HepG2 (cell line): ENCODE results near the gene PLEKHG4B. TPM values are rescaled to one million over a fixed set of nuclear protein-coding genes. Genes with fewer than 3 reads are reported as not detected.

Experiments
- ATAC-seq: fragments of 200-7000 bp; cut with Tn5 transposase; 3 replicates; pipeline ENCODE4 v1.9.1; 2020; ENCODE audit warnings: mild to moderate bottlenecking, moderate library complexity
- BruUV-seq: library from RNA; stranded (reverse); fragments of 400-500 nt; replicated peaks from 2 replicates; lab custom pipeline; 2021; lab: Mats Ljungman, UMichigan
- CTCF ChIA-PET: fragments of 300-600 bp; formaldehyde crosslinking; extraction: SDS; loops from one replicate; lab custom pipeline; 2021; ENCODE audit warnings: low total read pairs, inconsistent platforms, low intra/inter-chr PET ratio; lab: Yijun Ruan, JAX
- POLR2A ChIA-PET: fragments of 350-600 bp; sonication (Branson Sonifier 250); formaldehyde crosslinking; loops from one replicate; lab custom pipeline; 2020; ENCODE audit warnings: antibody characterized with exemption, inconsistent platforms; lab: Yijun Ruan, JAX
- DNase-seq: peaks from one replicate; pipeline ENCODE4 v3.0.0-alpha.2; 2015; ENCODE audit warnings: low spot score
- FAIRE-seq: peaks from 3 replicates; lab custom pipeline; 2011; peaks lifted over from hg19 to GRCh38; lab: Jason Lieb, UNC
- H2AFZ ChIP-seq: one replicate; pipeline ENCODE4 v1.6.1; 2011; ENCODE audit warnings: low read length, inconsistent platforms
- H3K27ac ChIP-seq: fragments of 300-600 bp; 3 replicates; pipeline ENCODE4 v1.8.0; 2011; ENCODE audit warnings: mixed run types, mild to moderate bottlenecking, mixed read lengths, low read length, inconsistent platforms; ENCODE audit not compliant: insufficient read depth; ENCODE audit errors: extremely low read length
- H3K27me3 ChIP-seq, 2 experiments: fragments of 200-600 bp in 1 of 2; 2 replicates in 1 of 2; 3 replicates in 1 of 2; pipeline versions ENCODE4 v1.6.0 to v1.8.0; 2011; ENCODE audit warnings: low read length in 2 of 2, mild to moderate bottlenecking in 2 of 2, moderate library complexity in 2 of 2, inconsistent platforms in 1 of 2; ENCODE audit not compliant: insufficient read depth in 2 of 2, control insufficient read depth in 1 of 2
- H3K36me3 ChIP-seq, 2 experiments: fragments of 200-600 bp in 1 of 2; replicated peaks in 1 of 2; 2 replicates in 1 of 2; 3 replicates in 1 of 2; pipeline versions ENCODE4 v1.5.1 to v1.8.0; 2011; ENCODE audit warnings: low read length in 2 of 2, inconsistent platforms in 1 of 2; ENCODE audit not compliant: insufficient read depth in 2 of 2, control insufficient read depth in 1 of 2
- H3K4me1 ChIP-seq: 2 replicates; pipeline ENCODE4 v1.5.1; 2012; ENCODE audit warnings: low read length, inconsistent platforms; ENCODE audit not compliant: insufficient read depth
- H3K4me2 ChIP-seq: 2 replicates; pipeline ENCODE4 v1.6.0; 2011; ENCODE audit warnings: low read depth, low read length, inconsistent platforms
- H3K4me3 ChIP-seq, 3 experiments: fragments of 200-600 bp in 1 of 3; sonication (generic), shearing (Covaris generic) in 1 of 3; replicated peaks in 1 of 3; 2 replicates each; pipeline ENCODE4 v1.5.1; 2011 to 2016; ENCODE audit warnings: low read length in 3 of 3, inconsistent platforms in 2 of 3, low read depth in 2 of 3, mild to moderate bottlenecking in 2 of 3, control low read depth in 1 of 3, mixed read lengths in 1 of 3; ENCODE audit not compliant: insufficient read depth in 1 of 3
- H3K79me2 ChIP-seq: one replicate; pipeline ENCODE4 v1.6.1; 2011; ENCODE audit warnings: low read length, inconsistent platforms; ENCODE audit not compliant: insufficient read depth
- H3K9ac ChIP-seq: 2 replicates; pipeline ENCODE4 v1.6.0; 2011; ENCODE audit warnings: mild to moderate bottlenecking, low read depth, low read length, inconsistent platforms; ENCODE audit not compliant: insufficient read depth
- H3K9me3 ChIP-seq: 2 replicates; pipeline ENCODE4 v1.5.1; 2012; ENCODE audit warnings: mild to moderate bottlenecking, low read length
- H4K20me1 ChIP-seq: 2 replicates; pipeline ENCODE4 v1.6.0; 2011; ENCODE audit warnings: inconsistent platforms, mild to moderate bottlenecking, low read length, moderate library complexity; ENCODE audit not compliant: insufficient read depth
- ATF1 ChIP-seq: IDR thresholded peaks from 2 replicates; pipeline ENCODE4 v1.6.1; 2016; ENCODE audit warnings: mild to moderate bottlenecking, control low read depth
- EZH2 ChIP-seq: conservative IDR thresholded peaks from 2 replicates; pipeline ENCODE4 v1.6.1; 2012; ENCODE audit warnings: mild to moderate bottlenecking, low read depth, low read length, moderate library complexity
- NR0B2 ChIP-seq: sonication (generic); formaldehyde crosslinking; IDR thresholded peaks from 2 replicates; pipeline ENCODE4 v1.4.0; 2020; ENCODE audit warnings: mild to moderate bottlenecking, missing genetic modification reagents
- WGBS: methylation state at CpG from one replicate; pipeline ENCODE4 v1.1.6; 2017; ENCODE audit warnings: low lambda C conversion rate; 5-methylcytosine and 5-hydroxymethylcytosine counted together
- in situ Hi-C: cut with HindIII; loops from 2 replicates; pipeline ENCODE4 v1.10.0; 2017; ENCODE audit warnings: low pct_unique_long_range_greater_than_20kb; ENCODE audit not compliant: extremely low pct_ligation_motif_present
- intact Hi-C: fragments of 100-400 bp; cut with micrococcal nuclease; formaldehyde crosslinking; loops from one replicate; pipeline ENCODE4 v1.10.0; 2022; ENCODE audit not compliant: unreplicated experiment
- polyA plus RNA-seq, 8 experiments: library from polyadenylated mRNA; depleted of rRNA in 3 of 8; stranded (reverse) in 7 of 8; unstranded in 1 of 8; fragments of >200 nt; fragmentation: Illumina TruSeq in 4 of 8; extraction: Trizol in 4 of 8; gene quantifications; 2 replicates each; pipeline versions ENCODE4 v1.2.1 to v1.2.3, GENCODE V29; 2011 to 2016; ENCODE audit warnings: low read depth in 4 of 8, missing spikeins in 1 of 8, mixed read lengths in 1 of 8; ENCODE audit not compliant: insufficient read depth in 1 of 8
- total RNA-seq, 5 experiments: library from RNA; depleted of rRNA; stranded (reverse); fragments of >200 nt; fragmentation: Illumina TruSeq; extraction: Trizol; gene quantifications; 2 replicates each; pipeline ENCODE4 v1.2.3, GENCODE V29; 2016; ENCODE audit warnings: low read depth in 1 of 5

Gene PLEKHG4B
- total and polyA plus RNA-seq, 2 of the 13 experiments (the other 11 are each of a cell fraction or from before 2014, with no cell fraction given) = 0.09 TPM; not detected in 1

GRCh38 chr5:76358-77169 lies 15.4 kb upstream of the PLEKHG4B start:
- Histone ChIP-seq H3K4me3 (no peak overlapping the region), H3K79me2 (no peaks in the 10 kb centered on the region), H3K9me3 (no peaks in the 10 kb centered on the region), H3K27ac (no peak overlapping the region), H4K20me1 (no peaks in the 10 kb centered on the region), H2AFZ (no peak overlapping the region), H3K27me3 (peaks cover 6 to 77% of the 10 kb centered on the region in 2 experiments; a peak in 4 of 5 replicates), H3K4me1 (no peaks in the 10 kb centered on the region), H3K4me2 (no peak overlapping the region), H3K9ac (no peak overlapping the region), H3K36me3 (no peaks in the 10 kb centered on the region)
- in situ Hi-C loops (no loop called here), intact Hi-C loops (no loop called here)
- no TSS peak for BruUV-seq
- 22% methylated on average over 15 of the region's 22 CpGs for WGBS
- FAIRE-seq (no peak), DNase-seq (no peak), ATAC-seq (no peak)
- ChIA-PET CTCF (no interaction called here), POLR2A (no interaction called here)
- TF ChIP-seq NR0B2 = no peak
- TF ChIP-seq EZH2 = 0 out of 2 replicates have a peak, but pooled peaks have one; percentile 8

- H3K9me3 ChIP-seq = no peaks in the 10 kb centered on the region
- H4K20me1 ChIP-seq = no peaks in the 10 kb centered on the region
- ChIA-PET CTCF (no interaction called here), POLR2A (no interaction called here)
- in situ Hi-C loops = no loop called here
- FAIRE-seq = no peak
- peaks cover 6 to 77% of the 10 kb centered on the region in 2 experiments; a peak in 4 of 5 replicates for H3K27me3 ChIP-seq
- TF ChIP-seq EZH2 (0 out of 2 replicates have a peak, but pooled peaks have one; percentile 18), ATF1 (no peak)
- TF ChIP-seq, all 625 proteins: peak for 1
- ATAC-seq = no peak
- no peak overlapping the region for H2AFZ ChIP-seq
- H3K4me2 ChIP-seq = no peak overlapping the region
- H3K4me3 ChIP-seq = no peak overlapping the region
- H3K27ac ChIP-seq = no peak overlapping the region
- no peak for DNase-seq
- H3K4me1 ChIP-seq = no peaks in the 10 kb centered on the region
- BruUV-seq = no TSS peak
- H3K36me3 ChIP-seq = no peaks in the 10 kb centered on the region
- intact Hi-C loops = no loop called here
- H3K79me2 ChIP-seq = no peaks in the 10 kb centered on the region
- 59% methylated on average over 4 of the region's 4 CpGs for WGBS
- no peak overlapping the region for H3K9ac ChIP-seq
These were observed 14.8 kb upstream of the PLEKHG4B start for GRCh38 chr5:77170-77501.
